ENCODE measurements around the gene DGKB.

The DGKB gene

GRCh38 chr7:14924398-14924797 is 21.8 kb upstream of the DGKB start:
- H3K4me3 ChIP-seq (ENCODE audit: low read depth, low read length): no peak overlapping the region
- no peak for DNase-seq (ENCODE audit: low read depth)
- TF ChIP-seq CTCF (IDR thresholded peaks at IDR 0.05; ENCODE audit: insufficient read depth, low read depth, low read length, missing control alignments): no peak

GRCh38 chr7:14911077-14911476 is 8.5 kb upstream of the DGKB start:
- TF ChIP-seq CTCF (IDR thresholded peaks at IDR 0.05; ENCODE audit: insufficient read depth, low read depth, low read length, missing control alignments): no peak
- DNase-seq (ENCODE audit: low read depth): no peak
- H3K4me3 ChIP-seq (ENCODE audit: low read depth, low read length): no peak overlapping the region

- DNase-seq (ENCODE audit: low read depth): no peak
- TF ChIP-seq CTCF (IDR thresholded peaks at IDR 0.05; ENCODE audit: insufficient read depth, low read depth, low read length, missing control alignments): no peak
- H3K4me3 ChIP-seq (ENCODE audit: low read depth, low read length): no peak overlapping the region
Observed at GRCh38 chr7:14908697-14909096, 6.1 kb upstream of the DGKB start.

- no peak for TF ChIP-seq CTCF (IDR thresholded peaks at IDR 0.05; ENCODE audit: insufficient read depth, low read depth, low read length, missing control alignments)
- H3K4me3 ChIP-seq (ENCODE audit: low read depth, low read length): no peak overlapping the region
- no peak for DNase-seq (ENCODE audit: low read depth)
Observed at GRCh38 chr7:14905764-14906163, 3.2 kb upstream of the DGKB start.

- no peak for DNase-seq (ENCODE audit: low read depth)
- TF ChIP-seq CTCF (IDR thresholded peaks at IDR 0.05; ENCODE audit: insufficient read depth, low read depth, low read length, missing control alignments): no peak
- H3K4me3 ChIP-seq (ENCODE audit: low read depth, low read length): no peak overlapping the region
Observed at GRCh38 chr7:14900051-14900450, 2.5 kb downstream of the DGKB start.

GRCh38 chr7:14899030-14899429 is 3.5 kb downstream of the DGKB start:
- H3K4me3 ChIP-seq (ENCODE audit: low read depth, low read length): no peak overlapping the region
- TF ChIP-seq CTCF (IDR thresholded peaks at IDR 0.05; ENCODE audit: insufficient read depth, low read depth, low read length, missing control alignments): no peak
- no peak for DNase-seq (ENCODE audit: low read depth)

GRCh38 chr7:14896461-14896860 is 6.1 kb downstream of the DGKB start:
- no peak overlapping the region for H3K4me3 ChIP-seq (ENCODE audit: low read depth, low read length)
- DNase-seq (ENCODE audit: low read depth): no peak
- no peak for TF ChIP-seq CTCF (IDR thresholded peaks at IDR 0.05; ENCODE audit: insufficient read depth, low read depth, low read length, missing control alignments)
